ENCODE measurements around the gene BST2.
A peak's percentile ranks its signal among the peaks of the same experiment; 100 is the strongest.

Gene BST2

DNA sequence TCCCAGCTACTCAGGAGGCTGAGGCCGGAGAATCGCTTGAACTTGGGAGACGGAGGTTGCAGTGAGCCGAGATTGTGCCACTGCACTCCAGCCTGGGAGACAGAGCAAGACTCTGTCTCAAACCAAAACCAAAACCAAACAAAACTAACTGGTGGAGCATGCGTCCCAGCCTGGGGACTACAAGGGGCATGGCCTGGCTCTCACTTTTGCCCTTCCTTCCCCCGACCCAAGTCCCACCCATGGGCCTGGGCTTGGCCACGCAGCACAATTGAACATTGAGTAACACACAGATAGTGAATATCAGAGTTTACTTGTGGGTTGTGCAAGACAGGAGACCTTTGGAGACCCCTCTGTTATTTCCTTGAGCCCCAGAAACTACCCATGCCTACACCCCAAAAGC lies 29.8 kb upstream of the BST2 start:
- intact Hi-C loops (cut with DNase I; ENCODE audit: low total_unique reads), result no loop called here
- H3K27ac ChIP-seq, result no peak overlapping the region
- no peak for TF ChIP-seq CTCF (IDR thresholded peaks at IDR 0.05)

GRCh38 chr19:17431417-17431816 lies 26.0 kb upstream of the BST2 start:
- Histone ChIP-seq H3K4me1 (no peaks in the 10 kb centered on the region), H3K27me3 (no peaks in the 10 kb centered on the region), H3K4me3 (no peak overlapping the region), H3K36me3 (peaks cover 0 to 8% (median 6%) of the 10 kb centered on the region in 3 donors), H3K9me3 (no peaks in the 10 kb centered on the region), H3K27ac (no peak overlapping the region)
- TF ChIP-seq CTCF (IDR thresholded peaks at IDR 0.05), result no peak
- DNase-seq, result no peak
- intact Hi-C loops (cut with DNase I; ENCODE audit: low total_unique reads), result no loop called here

More for the DNA sequence above, 29.8 kb upstream of the BST2 start:
- Histone ChIP-seq H3K9me3 (no peaks in the 10 kb centered on the region), H3K36me3 (peaks cover 0 to 9% (median 8%) of the 10 kb centered on the region in 3 donors), H3K4me3 (no peak overlapping the region), H3K4me1 (no peaks in the 10 kb centered on the region), H3K27me3 (no peaks in the 10 kb centered on the region)
- no peak for DNase-seq

GRCh38 chr19:17429641-17430113 lies 24.2 kb upstream of the BST2 start:
- Histone ChIP-seq H3K27ac (no peak overlapping the region), H3K36me3 (no peaks in the 10 kb centered on the region), H3K4me3 (no peak overlapping the region), H3K9me3 (no peaks in the 10 kb centered on the region), H3K4me1 (peaks cover 0 to 4% (median 2%) of the 10 kb centered on the region in 4 donors), H3K27me3 (no peaks in the 10 kb centered on the region)
- intact Hi-C loops (cut with DNase I; ENCODE audit: low total_unique reads), result no loop called here
- no peak for DNase-seq
- no peak for TF ChIP-seq CTCF (IDR thresholded peaks at IDR 0.05)

- Histone ChIP-seq H3K36me3 (peaks cover 0 to 9% (median 0%) of the 10 kb centered on the region in 3 donors), H3K4me3 (no peak overlapping the region), H3K27ac (no peak overlapping the region), H3K4me1 (peaks cover 0 to 12% (median 8%) of the 10 kb centered on the region in 4 donors), H3K9me3 (no peaks in the 10 kb centered on the region), H3K27me3 (no peaks in the 10 kb centered on the region)
- no peak for DNase-seq
- intact Hi-C loops (cut with DNase I; ENCODE audit: low total_unique reads), result loop anchor here (5.0 kb wide), 1 partner anchor 42 kb away; no protein-coding TSS in a partner anchor
- TF ChIP-seq CTCF (IDR thresholded peaks at IDR 0.05), result peak in 1 of 2 experiments; percentile 9
Observed at GRCh38 chr19:17424743-17425365, 19.4 kb upstream of the BST2 start.

DNA sequence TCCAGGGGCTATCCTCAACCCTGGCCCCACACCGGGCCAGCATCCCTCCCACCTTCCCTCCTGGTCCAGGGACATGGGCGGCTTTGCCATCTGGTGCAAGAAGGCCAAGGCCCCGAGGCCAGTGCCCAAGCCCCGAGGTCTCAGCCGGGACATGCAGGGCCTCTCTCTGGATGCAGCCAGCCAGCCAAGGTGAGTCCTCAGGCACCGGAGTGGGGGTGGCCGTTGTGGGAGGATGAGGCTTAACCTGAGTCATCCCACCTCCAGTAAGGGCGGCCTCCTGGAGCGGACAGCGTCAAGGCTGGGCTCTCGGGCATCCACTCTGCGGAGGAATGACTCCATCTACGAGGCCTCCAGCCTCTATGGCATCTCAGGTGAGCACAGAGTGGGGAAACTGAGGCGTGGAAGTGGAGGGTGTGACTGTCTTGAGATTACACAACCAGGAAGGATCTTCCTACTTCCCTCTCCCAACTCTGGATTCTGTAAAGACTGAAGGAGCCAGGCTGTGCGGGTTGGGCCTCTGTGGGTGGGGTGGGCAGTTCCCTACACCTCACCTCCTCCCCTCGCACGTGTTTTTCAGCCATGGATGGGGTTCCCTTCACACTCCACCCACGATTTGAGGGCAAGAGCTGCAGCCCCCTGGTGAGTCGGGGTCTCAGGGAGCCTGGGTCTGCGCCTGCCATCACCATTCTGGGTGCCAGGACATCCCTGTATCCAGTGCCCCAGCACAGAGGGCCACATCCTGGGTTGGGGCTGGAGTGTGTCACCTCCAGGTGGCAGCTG lies 18.2 kb upstream of the BST2 start:
- no peak overlapping the region for H3K27ac ChIP-seq

More for the DNA sequence above, 18.2 kb upstream of the BST2 start:
- no peak for TF ChIP-seq CTCF (IDR thresholded peaks at IDR 0.05)
- intact Hi-C loops (cut with DNase I; ENCODE audit: low total_unique reads), result loop anchor here (5.0 kb wide), 1 partner anchor 44 kb away; no protein-coding TSS in a partner anchor
- Histone ChIP-seq H3K4me3 (no peak overlapping the region), H3K27me3 (no peaks in the 10 kb centered on the region), H3K9me3 (no peaks in the 10 kb centered on the region), H3K36me3 (peaks cover 0 to 9% (median 0%) of the 10 kb centered on the region in 3 donors), H3K4me1 (peaks cover 0 to 19% (median 8%) of the 10 kb centered on the region in 4 donors)
- no peak for DNase-seq
